Right atrium auricular region (tissue), 2 donors: Measurements from ENCODE around the gene BEGAIN. TPM values are rescaled to one million over a fixed set of nuclear protein-coding genes. Genes with fewer than 3 reads are reported as not detected.

Experiments
- DNase-seq: peaks from one replicate; pipeline ENCODE4 v3.0.0-alpha.2; 2019; ENCODE audit warnings: low spot score
- H3K27ac ChIP-seq, 2 donors: fragments of 200-600 bp; sonication (generic); 1 replicate in 1 of 2; 2 replicates in 1 of 2; pipeline ENCODE4 v1.5.1; 2016 to 2019
- H3K27me3 ChIP-seq, 2 donors: fragments of 200-600 bp; sonication (generic); one replicate each; pipeline versions ENCODE4 v1.5.1 to v1.6.0; 2017 to 2019
- H3K36me3 ChIP-seq: fragments of 200-600 bp; sonication (generic); one replicate; pipeline ENCODE4 v1.5.1; 2016
- H3K4me1 ChIP-seq, 2 donors: fragments of 200-600 bp; sonication (generic); one replicate each; pipeline versions ENCODE4 v1.5.1 to v1.6.0; 2017 to 2019
- H3K4me3 ChIP-seq, 2 donors: fragments of 200-600 bp; sonication (generic); 1 replicate in 1 of 2; 2 replicates in 1 of 2; pipeline ENCODE4 v1.5.1; 2017 to 2019; ENCODE audit warnings: mild to moderate bottlenecking in 1 of 2, moderate library complexity in 1 of 2
- H3K9me3 ChIP-seq, 2 donors: fragments of 200-600 bp; sonication (generic); one replicate each; pipeline ENCODE4 v1.5.1; 2019
- CTCF ChIP-seq, 2 donors: fragments of 200-600 bp; sonication (generic); IDR thresholded peaks; one replicate each; pipeline ENCODE4 v1.5.1; 2019; ENCODE audit warnings: antibody characterized with exemption in 2 of 2
- total RNA-seq, 2 donors: library from RNA; depleted of rRNA; stranded (reverse); fragments of >200 nt; gene quantifications; one replicate each; pipeline ENCODE4 v1.1.0, GENCODE V29; 2016

Gene BEGAIN
- total RNA-seq, 2 donors from 2014 or later = 0.93 to 5.7 TPM

- no peaks in the 10 kb centered on the region for H3K36me3 ChIP-seq
- H3K27ac ChIP-seq = no peak overlapping the region
- H3K9me3 ChIP-seq = no peaks in the 10 kb centered on the region
- DNase-seq = no peak
- H3K27me3 ChIP-seq = no peaks in the 10 kb centered on the region
- no peak overlapping the region for H3K4me3 ChIP-seq
- H3K4me1 ChIP-seq = peaks cover 0 to 22% of the 10 kb centered on the region in 2 donors
- no peak for TF ChIP-seq CTCF (IDR thresholded peaks at IDR 0.05)
Observed at GRCh38 chr14:100622708-100623485, 35.7 kb upstream of the BEGAIN start.

DNA sequence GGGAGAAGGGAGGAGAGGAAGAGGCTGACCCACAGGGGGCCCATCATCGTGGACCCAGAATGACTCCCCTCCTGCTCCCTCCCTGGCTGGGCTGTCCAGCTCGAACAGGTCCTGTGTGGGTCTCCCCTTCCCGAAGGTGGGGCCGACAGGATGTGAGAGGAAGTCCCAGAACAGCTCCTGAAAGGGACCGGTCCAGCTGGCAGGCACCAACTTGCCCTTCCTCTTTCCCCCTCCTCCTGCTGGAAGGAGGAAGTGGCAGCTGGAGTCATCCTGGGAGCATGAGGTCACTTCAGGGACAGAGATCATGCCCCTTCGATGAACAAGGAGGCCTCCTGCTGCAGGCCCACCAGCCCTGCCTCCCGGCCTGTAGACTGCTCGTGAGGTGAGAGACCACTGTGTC, 35.0 kb upstream of the BEGAIN start:
- Histone ChIP-seq H3K27me3 (no peaks in the 10 kb centered on the region), H3K9me3 (no peaks in the 10 kb centered on the region), H3K4me3 (no peak overlapping the region), H3K27ac (no peak overlapping the region), H3K36me3 (no peaks in the 10 kb centered on the region), H3K4me1 (peaks cover 0 to 28% of the 10 kb centered on the region in 2 donors)
- TF ChIP-seq CTCF (IDR thresholded peaks at IDR 0.05) = no peak
- no peak for DNase-seq

- H3K27ac ChIP-seq = no peak overlapping the region
- no peaks in the 10 kb centered on the region for H3K9me3 ChIP-seq
- H3K27me3 ChIP-seq = no peaks in the 10 kb centered on the region
- TF ChIP-seq CTCF (IDR thresholded peaks at IDR 0.05) = no peak
- no peak overlapping the region for H3K4me3 ChIP-seq
- no peak for DNase-seq
- H3K36me3 ChIP-seq = no peaks in the 10 kb centered on the region
- peaks cover 0 to 28% of the 10 kb centered on the region in 2 donors for H3K4me1 ChIP-seq
Observed at GRCh38 chr14:100621806-100622205, 34.6 kb upstream of the BEGAIN start.

GRCh38 chr14:100620255-100621100, 33.3 kb upstream of the BEGAIN start:
- TF ChIP-seq CTCF (IDR thresholded peaks at IDR 0.05) = no peak
- Histone ChIP-seq H3K9me3 (no peaks in the 10 kb centered on the region), H3K27me3 (no peaks in the 10 kb centered on the region), H3K36me3 (no peaks in the 10 kb centered on the region), H3K27ac (no peak overlapping the region), H3K4me1 (peaks cover 0 to 28% of the 10 kb centered on the region in 2 donors), H3K4me3 (no peak overlapping the region)
- no peak for DNase-seq

- no peak for TF ChIP-seq CTCF (IDR thresholded peaks at IDR 0.05)
- H3K36me3 ChIP-seq = no peaks in the 10 kb centered on the region
- peaks cover 0 to 28% of the 10 kb centered on the region in 2 donors for H3K4me1 ChIP-seq
- no peak for DNase-seq
- no peak overlapping the region for H3K27ac ChIP-seq
- H3K27me3 ChIP-seq = no peaks in the 10 kb centered on the region
- H3K4me3 ChIP-seq = no peak overlapping the region
- no peaks in the 10 kb centered on the region for H3K9me3 ChIP-seq
Observed at GRCh38 chr14:100619396-100620254, 32.4 kb upstream of the BEGAIN start.
